Stimulated activated CD4-positive, alpha-beta T cell treated with anti-CD3 and anti-CD28 coated beads, TNF-alpha, amount 100 ng/mL, for 24 hours (primary cell): ENCODE data around the gene CEP89.
"Not testable (repeated sequence)": the region's sequence is repeated elsewhere in the genome, so short reads cannot be mapped to it uniquely, and the experiment has no call there.

Source experiments
- DNase-seq, 3 experiments: peaks; one replicate each; pipeline ENCODE4 v3.0.0-alpha.2; 2020; ENCODE audit warnings: low read depth in 3 of 3

Gene CEP89

GRCh38 chr19:32869966-32870573 is 101.7 kb downstream of the CEP89 start:
- no peak for DNase-seq

- DNase-seq, result no peak
Measured at GRCh38 chr19:32869369-32869965, 102.3 kb downstream of the CEP89 start, which contains the start of gene SLC7A9. SLC7A9 (minus strand) TSS chr19:32869767; CDS start chr19:32868534, 1,233 bp downstream.

- no peak for DNase-seq
Measured at GRCh38 chr19:32868206-32868950, 103.4 kb downstream of the CEP89 start.

- not testable (repeated sequence) for DNase-seq
Measured at GRCh38 chr19:32867436-32867835, 104.3 kb downstream of the CEP89 start.

GRCh38 chr19:32866564-32867265 is 105.0 kb downstream of the CEP89 start:
- DNase-seq, result no peak

- DNase-seq, result no peak
Measured at GRCh38 chr19:32866061-32866460, 105.7 kb downstream of the CEP89 start.

- DNase-seq, result no peak
Measured at GRCh38 chr19:32865326-32865725, 106.4 kb downstream of the CEP89 start.

- no peak for DNase-seq
Measured at GRCh38 chr19:32864318-32865007, 107.3 kb downstream of the CEP89 start.

- no peak for DNase-seq
Measured at GRCh38 chr19:32863841-32864240, 107.9 kb downstream of the CEP89 start.

GRCh38 chr19:32863301-32863700 is 108.5 kb downstream of the CEP89 start:
- DNase-seq, result no peak

GRCh38 chr19:32862741-32863140 is 109.0 kb downstream of the CEP89 start:
- DNase-seq, result no peak

GRCh38 chr19:32862173-32862572 is 109.6 kb downstream of the CEP89 start:
- DNase-seq, result no peak

GRCh38 chr19:32861596-32861995 is 110.2 kb downstream of the CEP89 start:
- DNase-seq, result no peak

- no peak for DNase-seq
Measured at GRCh38 chr19:32859591-32859990, 112.2 kb downstream of the CEP89 start.

GRCh38 chr19:32858559-32858958 is 113.2 kb downstream of the CEP89 start:
- no peak for DNase-seq

GRCh38 chr19:32858155-32858554 is 113.6 kb downstream of the CEP89 start:
- no peak for DNase-seq

GRCh38 chr19:32857584-32857983 is 114.2 kb downstream of the CEP89 start:
- DNase-seq, result no peak

GRCh38 chr19:32856818-32857217 is 114.9 kb downstream of the CEP89 start:
- not testable (repeated sequence) for DNase-seq

- DNase-seq, result no peak
Measured at GRCh38 chr19:32852216-32852615, 119.5 kb downstream of the CEP89 start.

- not testable (repeated sequence) for DNase-seq
Measured at GRCh38 chr19:32848035-32848434, 123.7 kb downstream of the CEP89 start.

GRCh38 chr19:32843716-32844245 is 128.0 kb downstream of the CEP89 start:
- DNase-seq, result no peak
